HG02973 (cell line): ENCODE data around the gene LRMDA.
"Not testable (repeated sequence)": the region's sequence is repeated elsewhere in the genome, so short reads cannot be mapped to it uniquely, and the experiment has no call there.

Experiments
- ATAC-seq: cut with Tn5 transposase; IDR thresholded peaks from one replicate; pipeline ENCODE4 v1.9.1; 2021; ENCODE audit warnings: moderate library complexity; ENCODE audit not compliant: unreplicated experiment

Gene LRMDA

GRCh38 chr10:75765789-75766096 lies 334.3 kb downstream of the LRMDA start:
- no peak for ATAC-seq

GRCh38 chr10:75766106-75766505 lies 334.7 kb downstream of the LRMDA start:
- no peak for ATAC-seq

- not testable (repeated sequence) for ATAC-seq
Observed at GRCh38 chr10:75766752-75767151, 335.3 kb downstream of the LRMDA start.

GRCh38 chr10:75770626-75771081 lies 339.2 kb downstream of the LRMDA start:
- no peak for ATAC-seq

GRCh38 chr10:75771606-75772005 lies 340.2 kb downstream of the LRMDA start:
- ATAC-seq = no peak

GRCh38 chr10:75772153-75772887 lies 340.9 kb downstream of the LRMDA start:
- ATAC-seq = no peak

- no peak for ATAC-seq
Observed at GRCh38 chr10:75773231-75773780, 341.9 kb downstream of the LRMDA start.

GRCh38 chr10:75773813-75774782 lies 342.7 kb downstream of the LRMDA start:
- ATAC-seq = no peak

GRCh38 chr10:75774783-75775490 lies 343.5 kb downstream of the LRMDA start:
- ATAC-seq = no peak

- ATAC-seq = no peak
Observed at GRCh38 chr10:75776738-75777504, 345.5 kb downstream of the LRMDA start.

- no peak for ATAC-seq
Observed at GRCh38 chr10:75778665-75779064, 347.2 kb downstream of the LRMDA start.

- no peak for ATAC-seq
Observed at GRCh38 chr10:75779276-75779675, 347.9 kb downstream of the LRMDA start.

- ATAC-seq = no peak
Observed at GRCh38 chr10:75782463-75783248, 351.2 kb downstream of the LRMDA start.

- ATAC-seq = no peak
Observed at GRCh38 chr10:75788394-75789205, 357.2 kb downstream of the LRMDA start.

GRCh38 chr10:75793848-75794247 lies 362.4 kb downstream of the LRMDA start:
- no peak for ATAC-seq

GRCh38 chr10:75801121-75801520 lies 369.7 kb downstream of the LRMDA start:
- ATAC-seq = no peak

- no peak for ATAC-seq
Observed at GRCh38 chr10:75801661-75802060, 370.2 kb downstream of the LRMDA start.

- no peak for ATAC-seq
Observed at GRCh38 chr10:75803121-75803520, 371.7 kb downstream of the LRMDA start.
